Stomach (tissue), 9 donors: ENCODE data around the gene ARHGEF4. TPM values are rescaled to one million over a fixed set of nuclear protein-coding genes. Genes with fewer than 3 reads are reported as not detected.

Source experiments
- DNase-seq, 2 donors: peaks; one replicate each; pipeline versions ENCODE4 v3.0.0 to v3.0.0-alpha.2; 2013 to 2019
- H3K27ac ChIP-seq, 5 donors: fragments of 200-600 bp in 4 of 5; sonication (generic) in 4 of 5; one replicate each; pipeline ENCODE4 v1.5.1; 2013 to 2019; ENCODE audit warnings: mild to moderate bottlenecking in 1 of 5, moderate library complexity in 1 of 5
- H3K27me3 ChIP-seq, 3 donors: fragments of 200-600 bp; sonication (generic); one replicate each; pipeline ENCODE4 v1.5.1; 2017 to 2019; ENCODE audit warnings: mixed run types in 1 of 3
- H3K36me3 ChIP-seq, 4 donors: fragments of 200-600 bp; sonication (generic); 1 replicate in 3 of 4; 2 replicates in 1 of 4; pipeline ENCODE4 v1.5.1; 2016 to 2019
- H3K4me1 ChIP-seq, 4 donors: fragments of 200-600 bp; sonication (generic); one replicate each; pipeline ENCODE4 v1.5.1; 2016 to 2019
- H3K4me3 ChIP-seq, 4 donors: fragments of 200-600 bp; sonication (generic) in 3 of 4; one replicate each; pipeline ENCODE4 v1.5.1; 2016 to 2019; ENCODE audit warnings: mild to moderate bottlenecking in 1 of 4
- H3K9me3 ChIP-seq, 4 donors: fragments of 200-600 bp; sonication (generic); one replicate each; pipeline ENCODE4 v1.5.1; 2016 to 2019
- EP300 ChIP-seq: sonication (generic); formaldehyde crosslinking; IDR thresholded peaks from one replicate; pipeline ENCODE4 v1.6.1; 2017; ENCODE audit warnings: antibody characterized with exemption
- POLR2A ChIP-seq, 4 donors: fragments of 450-650 bp; IDR thresholded peaks; one replicate each; pipeline ENCODE4 v1.6.1; 2016; ENCODE audit warnings: antibody characterized with exemption in 4 of 4, control low read depth in 2 of 4, mild to moderate bottlenecking in 1 of 4, moderate library complexity in 1 of 4
- POLR2AphosphoS5 ChIP-seq, 3 donors: sonication (generic); formaldehyde crosslinking; IDR thresholded peaks; one replicate each; pipeline ENCODE4 v1.6.1; 2016; ENCODE audit warnings: antibody characterized with exemption in 3 of 3
- WGBS, 5 donors: extraction: QIAGEN DNeasy Blood & Tissue Kit in 3 of 5; methylation state at CpG; one replicate each; pipeline versions ENCODE4 v1.1.5 to v1.1.7; 2013 to 2018; 5-methylcytosine and 5-hydroxymethylcytosine counted together
- intact Hi-C: fragments of 100-400 bp; cut with DNase I; formaldehyde crosslinking; loops from one replicate; pipeline ENCODE4 v1.15.1; 2023; ENCODE audit warnings: low total_unique reads
- polyA plus RNA-seq, 3 donors: library from polyadenylated mRNA; stranded (reverse); fragments of 200-250 nt; gene quantifications; one replicate each; pipeline ENCODE4 v1.2.3, GENCODE V29; 2013
- total RNA-seq, 5 donors: library from RNA; depleted of rRNA; stranded (reverse); fragments of >200 nt; gene quantifications; one replicate each; pipeline versions ENCODE4 v1.1.0 to v1.2.3, GENCODE V29; 2014 to 2016
- TF ChIP-seq, protein P1 (sequence below), 7 experiments: fragments of 450-650 bp in 4 of 7; fragments of 200-600 bp in 3 of 7; sonication (generic) in 3 of 7; IDR thresholded peaks; one replicate each; pipeline ENCODE4 v1.5.1; 2016 to 2019; ENCODE audit warnings: antibody characterized with exemption in 7 of 7, control low read depth in 2 of 7, mild to moderate bottlenecking in 1 of 7
- donor health status: healthy with polysubstance abuse.
- donor health status: Bipolar disorder and iron deficiency.
- donor health status: healthy.

Gene ARHGEF4
- total and polyA plus RNA-seq, 8 donors, result 1.4 to 32.3 (median 11.2) TPM; not detected in 1

DNA sequence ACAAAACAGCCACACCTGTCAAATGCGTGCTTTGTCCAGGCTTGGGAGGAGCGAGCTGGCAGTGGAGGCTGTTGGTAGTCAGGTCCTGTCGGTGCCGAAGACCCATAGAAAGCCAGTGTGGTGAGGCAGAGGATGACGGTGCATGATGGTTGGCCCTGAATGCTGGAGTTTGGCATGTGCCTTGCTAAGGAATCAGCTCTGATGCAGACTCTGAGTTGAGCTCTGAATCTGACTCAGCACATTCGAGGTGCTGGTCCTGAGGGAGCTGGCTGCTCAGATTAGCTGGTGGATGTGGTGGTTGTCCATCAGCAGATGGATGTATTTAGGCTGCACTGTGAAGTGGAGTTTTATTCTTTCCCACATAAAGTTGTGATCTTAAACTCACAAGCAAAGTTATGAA, 111.3 kb downstream of the ARHGEF4 start:
- peaks cover 0 to 33% (median 21%) of the 10 kb centered on the region in 4 donors for H3K9me3 ChIP-seq
- no peaks in the 10 kb centered on the region for H3K27me3 ChIP-seq
- TF ChIP-seq POLR2AphosphoS5 (IDR thresholded peaks at IDR 0.05), result no peak
- TF ChIP-seq, protein P1, sequence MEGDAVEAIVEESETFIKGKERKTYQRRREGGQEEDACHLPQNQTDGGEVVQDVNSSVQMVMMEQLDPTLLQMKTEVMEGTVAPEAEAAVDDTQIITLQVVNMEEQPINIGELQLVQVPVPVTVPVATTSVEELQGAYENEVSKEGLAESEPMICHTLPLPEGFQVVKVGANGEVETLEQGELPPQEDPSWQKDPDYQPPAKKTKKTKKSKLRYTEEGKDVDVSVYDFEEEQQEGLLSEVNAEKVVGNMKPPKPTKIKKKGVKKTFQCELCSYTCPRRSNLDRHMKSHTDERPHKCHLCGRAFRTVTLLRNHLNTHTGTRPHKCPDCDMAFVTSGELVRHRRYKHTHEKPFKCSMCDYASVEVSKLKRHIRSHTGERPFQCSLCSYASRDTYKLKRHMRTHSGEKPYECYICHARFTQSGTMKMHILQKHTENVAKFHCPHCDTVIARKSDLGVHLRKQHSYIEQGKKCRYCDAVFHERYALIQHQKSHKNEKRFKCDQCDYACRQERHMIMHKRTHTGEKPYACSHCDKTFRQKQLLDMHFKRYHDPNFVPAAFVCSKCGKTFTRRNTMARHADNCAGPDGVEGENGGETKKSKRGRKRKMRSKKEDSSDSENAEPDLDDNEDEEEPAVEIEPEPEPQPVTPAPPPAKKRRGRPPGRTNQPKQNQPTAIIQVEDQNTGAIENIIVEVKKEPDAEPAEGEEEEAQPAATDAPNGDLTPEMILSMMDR (IDR thresholded peaks at IDR 0.05), result no peak
- no peak for TF ChIP-seq POLR2A (IDR thresholded peaks at IDR 0.05)
- no peak for TF ChIP-seq EP300
- H3K4me1 ChIP-seq, result no peaks in the 10 kb centered on the region
- no peak overlapping the region for H3K27ac ChIP-seq
- intact Hi-C loops, result no loop called here
- no peaks in the 10 kb centered on the region for H3K36me3 ChIP-seq
- WGBS, 5 donors, result 79 to 86% (median 83%) methylated on average over 5 to 6 of the region's 6 CpGs
- H3K4me3 ChIP-seq, result no peak overlapping the region
- DNase-seq, result no peak

DNA sequence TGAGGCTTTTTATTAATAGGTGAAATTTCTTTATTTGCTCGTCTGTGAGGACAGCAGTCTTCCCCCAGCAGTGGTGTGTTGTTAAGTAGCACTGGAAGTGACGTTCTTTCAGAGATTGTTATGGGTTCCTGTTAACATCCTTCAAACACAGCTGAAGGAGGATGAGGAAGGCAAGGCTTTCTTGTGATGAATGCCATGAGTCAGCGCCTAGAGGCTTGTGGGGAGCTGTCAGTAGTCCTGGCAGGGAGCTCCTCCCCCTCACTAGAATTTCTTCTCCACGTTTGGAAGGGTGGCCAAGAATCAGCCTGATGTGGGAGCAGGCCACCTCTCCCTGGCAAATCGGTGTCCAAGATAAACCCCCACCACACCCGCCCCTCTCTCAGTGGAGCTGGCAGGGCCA, 113.2 kb downstream of the ARHGEF4 start:
- Histone ChIP-seq H3K36me3 (no peaks in the 10 kb centered on the region), H3K4me3 (no peak overlapping the region), H3K9me3 (peaks cover 0 to 33% (median 21%) of the 10 kb centered on the region in 4 donors), H3K27me3 (no peaks in the 10 kb centered on the region), H3K4me1 (no peaks in the 10 kb centered on the region), H3K27ac (no peak overlapping the region)
- DNase-seq, result no peak
- intact Hi-C loops, result no loop called here
- TF ChIP-seq POLR2A (IDR thresholded peaks at IDR 0.05), result no peak
- no peak for TF ChIP-seq POLR2AphosphoS5 (IDR thresholded peaks at IDR 0.05)
- no peak for TF ChIP-seq EP300
- TF ChIP-seq, protein P1 (IDR thresholded peaks at IDR 0.05), result no peak
- WGBS, 5 donors, result 64 to 70% (median 69%) methylated on average over 6 of the region's 6 CpGs

DNA sequence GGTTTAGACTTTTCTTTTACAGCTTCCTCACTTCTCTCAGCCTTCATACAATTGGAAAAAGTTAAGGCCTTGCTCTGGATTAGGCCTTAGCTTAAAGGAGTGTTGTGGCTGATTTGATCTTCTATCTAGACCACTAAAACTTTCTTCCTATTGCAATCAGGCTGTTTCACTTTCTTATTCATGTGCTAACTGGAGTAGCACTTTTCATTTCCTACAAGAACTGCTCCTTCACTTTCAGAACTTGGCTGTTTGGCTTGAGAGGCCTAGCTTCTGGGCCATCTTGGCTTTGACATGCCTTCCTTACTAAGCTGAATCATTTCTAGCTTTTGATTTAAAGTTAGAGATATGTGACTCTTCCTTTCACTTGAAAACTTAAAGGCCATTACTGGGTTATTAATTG, 114.3 kb downstream of the ARHGEF4 start:
- peaks cover 0 to 35% (median 23%) of the 10 kb centered on the region in 4 donors for H3K9me3 ChIP-seq
- no peak for DNase-seq
- intact Hi-C loops, result no loop called here
- TF ChIP-seq EP300, result no peak
- no peak for TF ChIP-seq POLR2AphosphoS5 (IDR thresholded peaks at IDR 0.05)
- TF ChIP-seq, protein P1 (IDR thresholded peaks at IDR 0.05), result no peak
- no peak for TF ChIP-seq POLR2A (IDR thresholded peaks at IDR 0.05)
- H3K36me3 ChIP-seq, result no peaks in the 10 kb centered on the region
- H3K27me3 ChIP-seq, result no peaks in the 10 kb centered on the region
- no peaks in the 10 kb centered on the region for H3K4me1 ChIP-seq
- no peak overlapping the region for H3K27ac ChIP-seq
- H3K4me3 ChIP-seq, result no peak overlapping the region

DNA sequence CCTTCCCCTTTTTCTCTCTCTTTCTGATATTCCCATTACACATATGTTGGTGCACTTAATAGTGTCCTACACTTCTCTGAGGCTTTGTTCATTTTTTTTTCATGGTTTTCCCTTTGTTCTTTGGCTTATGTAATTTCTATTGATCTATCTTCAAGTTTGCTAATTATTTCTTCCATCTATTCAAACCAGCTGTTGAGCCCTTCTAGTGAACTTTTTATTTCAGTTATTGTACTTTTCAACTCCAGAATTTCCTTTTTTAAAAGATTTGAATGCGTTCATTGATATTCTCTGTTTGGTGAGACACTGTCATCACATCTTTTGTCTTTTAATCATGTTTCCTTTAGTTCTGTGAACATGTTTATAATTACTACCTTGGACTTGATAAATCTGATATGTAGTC, 118.2 kb downstream of the ARHGEF4 start:
- intact Hi-C loops, result no loop called here
- no peak for DNase-seq
- 83 to 89% (median 84%) methylated on average over 1 of the region's 1 CpG for WGBS, 5 donors

More for the DNA sequence above, 118.2 kb downstream of the ARHGEF4 start:
- TF ChIP-seq EP300, result no peak
- TF ChIP-seq, protein P1 (IDR thresholded peaks at IDR 0.05), result no peak
- no peak for TF ChIP-seq POLR2A (IDR thresholded peaks at IDR 0.05)
- TF ChIP-seq POLR2AphosphoS5 (IDR thresholded peaks at IDR 0.05), result no peak
- H3K27me3 ChIP-seq, result peaks cover 0 to 6% (median 0%) of the 10 kb centered on the region in 3 donors
- no peaks in the 10 kb centered on the region for H3K36me3 ChIP-seq
- H3K9me3 ChIP-seq, result peaks cover 0 to 29% (median 22%) of the 10 kb centered on the region in 4 donors
- H3K4me3 ChIP-seq, result no peak overlapping the region
- no peaks in the 10 kb centered on the region for H3K4me1 ChIP-seq
- H3K27ac ChIP-seq, result no peak overlapping the region
